ENCODE results near the gene HOXA2.

HOXA2 gene

GRCh38 chr7:27111751-27112277, 9.3 kb upstream of the HOXA2 start:
- no peak for DNase-seq (ENCODE audit: low spot score)

GRCh38 chr7:27111042-27111750, 8.7 kb upstream of the HOXA2 start:
- no peak for DNase-seq (ENCODE audit: low spot score)

- DNase-seq (ENCODE audit: low spot score), result peak; percentile 40
Measured at GRCh38 chr7:27110186-27111031, 7.9 kb upstream of the HOXA2 start.

DNA sequence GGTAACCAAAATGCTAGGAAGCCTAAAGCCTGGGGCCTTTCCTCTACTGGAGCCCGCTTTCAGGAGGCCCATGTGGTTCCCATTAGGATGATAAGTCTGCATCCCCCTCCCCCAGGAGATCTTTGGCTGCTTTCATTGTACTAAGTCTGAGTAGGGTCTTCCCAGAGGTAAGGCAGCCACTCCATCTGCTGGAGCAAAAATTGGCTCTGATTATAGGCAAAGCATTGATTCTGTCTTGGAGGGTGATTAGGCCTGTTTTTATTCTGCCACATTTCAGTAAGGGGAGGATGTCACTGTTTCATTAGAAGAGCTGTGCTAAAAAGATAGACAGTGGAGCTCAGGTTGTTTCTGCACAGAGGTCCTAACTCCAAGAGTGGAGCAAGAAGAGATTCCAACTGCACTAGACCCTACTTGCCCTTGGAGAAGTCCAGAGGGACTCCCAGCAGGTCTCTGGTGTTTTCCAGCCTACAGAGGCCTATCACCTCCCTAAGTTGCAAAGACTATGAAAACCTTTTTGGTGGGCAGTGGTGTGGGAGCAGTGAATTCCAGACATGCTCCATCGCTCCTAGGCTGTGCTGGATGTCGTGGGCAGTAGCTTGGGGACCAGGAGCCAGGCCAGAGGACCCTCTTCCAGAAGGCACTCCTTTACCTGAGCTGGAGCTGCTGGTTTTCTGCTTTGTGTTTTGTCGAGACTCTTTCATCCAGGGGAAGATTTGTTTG, 7.1 kb upstream of the HOXA2 start:
- no peak for DNase-seq (ENCODE audit: low spot score)

DNA sequence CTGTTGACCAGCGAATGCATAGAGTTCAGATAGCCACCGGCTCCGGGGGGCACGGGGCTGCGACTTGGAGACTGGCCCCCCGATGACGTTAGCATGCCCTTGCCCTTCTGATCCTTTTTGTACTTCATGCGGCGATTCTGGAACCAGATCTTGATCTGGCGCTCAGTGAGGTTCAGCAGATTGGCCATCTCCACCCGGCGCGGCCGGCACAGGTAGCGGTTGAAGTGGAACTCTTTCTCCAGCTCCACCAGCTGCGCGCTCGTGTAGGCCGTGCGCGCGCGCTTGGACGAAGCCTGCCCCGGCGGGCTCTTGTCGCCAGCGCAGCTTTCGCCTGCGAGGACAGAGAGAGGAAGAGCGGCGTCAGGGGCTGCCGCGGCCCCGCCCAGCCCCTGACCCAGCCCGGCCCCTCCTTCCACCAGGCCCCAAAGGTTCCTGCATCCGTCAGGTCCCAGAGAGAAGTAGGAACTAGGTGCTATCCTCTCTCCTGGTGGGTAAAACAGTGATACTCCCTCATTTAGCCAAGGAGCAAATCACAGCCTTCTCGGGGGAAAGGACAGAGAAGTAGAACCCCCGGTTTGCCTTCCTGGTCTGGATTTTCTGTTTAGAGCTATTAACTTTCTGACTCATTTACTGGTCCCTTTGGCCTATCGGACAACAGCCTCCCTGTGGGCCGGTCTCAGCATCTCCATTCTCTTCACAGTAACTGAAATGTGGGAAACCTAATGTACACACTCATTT, 6.1 kb upstream of the HOXA2 start:
- DNase-seq (ENCODE audit: low spot score), result no peak

GRCh38 chr7:27107391-27108381, 5.2 kb upstream of the HOXA2 start:
- no peak for DNase-seq (ENCODE audit: low spot score)

GRCh38 chr7:27106901-27107240, 4.4 kb upstream of the HOXA2 start:
- no peak for DNase-seq (ENCODE audit: low spot score)

- DNase-seq (ENCODE audit: low spot score), result no peak
Measured at GRCh38 chr7:27106181-27106900, 3.9 kb upstream of the HOXA2 start.

- no peak for DNase-seq (ENCODE audit: low spot score)
Measured at GRCh38 chr7:27105301-27106031, 3.0 kb upstream of the HOXA2 start.

- no peak for DNase-seq (ENCODE audit: low spot score)
Measured at GRCh38 chr7:27104341-27105058, 2.0 kb upstream of the HOXA2 start.

GRCh38 chr7:27103489-27104226, 1.2 kb upstream of the HOXA2 start:
- no peak for DNase-seq (ENCODE audit: low spot score)

DNA sequence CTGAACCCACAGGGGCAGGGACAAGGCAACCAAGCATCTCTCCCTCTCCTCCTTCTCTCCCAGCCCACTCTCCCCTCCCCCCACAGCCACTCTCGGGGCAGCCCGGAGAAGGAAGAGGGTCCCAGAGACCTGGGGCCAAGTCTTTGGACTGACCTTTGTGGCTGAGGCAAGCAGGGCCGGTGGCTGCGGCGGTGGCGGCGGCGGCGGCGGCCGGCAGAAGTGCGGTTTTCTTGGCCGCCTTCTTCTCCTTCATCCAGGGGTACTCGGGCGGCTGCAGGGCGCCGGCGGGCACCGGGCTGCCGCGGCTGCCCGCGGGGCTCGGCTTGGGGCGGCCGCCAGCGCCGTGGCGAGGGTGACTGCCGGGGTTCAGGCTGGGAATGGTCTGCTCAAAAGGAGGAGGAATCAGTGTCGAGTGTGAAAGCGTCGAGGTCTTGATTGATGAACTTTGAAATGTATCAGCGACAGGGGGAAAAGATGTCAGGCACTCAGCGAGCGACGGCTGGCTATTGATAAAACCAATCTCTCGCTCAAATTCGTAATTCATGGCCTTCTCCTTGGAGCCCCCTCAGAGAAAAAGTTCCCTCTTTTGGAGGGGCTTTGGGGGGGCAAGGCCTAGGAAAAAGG, 414 bp downstream of the HOXA2 start:
- DNase-seq (ENCODE audit: low spot score), result no peak

DNA sequence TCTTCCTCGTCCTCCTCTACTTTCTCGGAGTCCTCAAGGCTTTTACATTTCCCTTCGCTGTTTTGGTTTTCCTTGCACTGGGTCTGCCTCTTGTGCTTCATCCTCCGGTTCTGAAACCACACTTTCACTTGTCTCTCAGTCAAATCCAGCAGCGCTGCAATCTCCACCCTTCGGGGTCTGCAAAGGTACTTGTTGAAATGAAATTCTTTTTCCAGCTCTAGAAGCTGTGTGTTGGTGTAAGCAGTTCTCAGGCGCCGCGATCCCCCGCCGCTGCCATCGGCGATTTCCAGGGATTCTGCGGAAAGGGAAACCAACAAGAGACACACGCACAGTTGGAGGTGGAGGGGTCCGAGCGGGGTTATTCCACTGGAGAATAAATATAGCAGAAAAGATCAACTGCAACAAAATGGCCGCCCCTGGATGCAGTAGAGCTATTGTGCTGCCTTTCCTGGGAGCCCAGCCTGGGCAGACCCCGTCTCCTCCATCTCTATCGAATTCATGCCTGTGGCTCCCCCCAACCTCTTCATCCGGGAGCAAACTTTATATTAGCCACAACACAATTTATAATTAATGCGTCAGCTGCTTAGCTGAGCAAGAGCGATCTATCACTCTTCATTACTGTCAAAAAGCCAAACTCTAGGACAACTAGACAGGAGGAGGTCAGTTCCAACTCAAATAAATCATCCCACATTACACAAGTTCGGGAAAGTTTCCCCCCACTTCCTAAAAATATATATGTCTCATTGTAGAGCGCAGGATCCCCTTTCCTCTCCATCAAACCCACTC, 1.1 kb downstream of the HOXA2 start:
- DNase-seq (ENCODE audit: low spot score), result no peak

GRCh38 chr7:27100694-27101170, 1.8 kb downstream of the HOXA2 start:
- no peak for DNase-seq (ENCODE audit: low spot score)

- DNase-seq (ENCODE audit: low spot score), result no peak
Measured at GRCh38 chr7:27099453-27100370, 2.8 kb downstream of the HOXA2 start.
